Stomach (tissue), 4 donors: ENCODE measurements around the gene RAPH1.
"Not testable (repeated sequence)": the region's sequence is repeated elsewhere in the genome, so short reads cannot be mapped to it uniquely, and the experiment has no call there.

Experiments
- EP300 ChIP-seq: sonication (generic); formaldehyde crosslinking; IDR thresholded peaks from one replicate; pipeline ENCODE4 v1.6.1; 2017; ENCODE audit warnings: antibody characterized with exemption
- POLR2A ChIP-seq, 4 donors: fragments of 450-650 bp; IDR thresholded peaks; one replicate each; pipeline ENCODE4 v1.6.1; 2016; ENCODE audit warnings: antibody characterized with exemption in 4 of 4, control low read depth in 2 of 4, mild to moderate bottlenecking in 1 of 4, moderate library complexity in 1 of 4
- TF ChIP-seq, protein P1 (sequence below), 7 experiments: fragments of 450-650 bp in 4 of 7; fragments of 200-600 bp in 3 of 7; sonication (generic) in 3 of 7; IDR thresholded peaks; one replicate each; pipeline ENCODE4 v1.5.1; 2016 to 2019; ENCODE audit warnings: antibody characterized with exemption in 7 of 7, control low read depth in 2 of 7, mild to moderate bottlenecking in 1 of 7

DNA sequence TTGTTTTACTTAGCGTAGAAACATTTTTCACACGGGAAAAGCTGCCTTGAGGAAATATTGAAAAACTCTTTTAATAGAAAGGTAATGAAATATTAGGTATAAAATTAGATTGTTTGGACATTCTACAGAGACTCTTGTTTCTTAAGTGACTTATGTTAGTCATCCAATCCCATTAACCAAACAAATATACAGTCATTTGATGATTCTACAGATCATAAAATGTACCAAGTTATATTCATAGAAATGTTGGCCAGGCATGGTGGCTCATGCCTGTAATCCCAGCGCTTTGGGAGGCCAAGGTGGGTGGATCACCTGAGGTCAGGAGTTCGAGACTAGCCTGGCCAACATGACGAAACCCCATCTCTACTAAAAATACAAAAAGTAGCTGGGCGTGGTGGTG lies 146.9 kb downstream of the RAPH1 start:
- TF ChIP-seq, protein P1, sequence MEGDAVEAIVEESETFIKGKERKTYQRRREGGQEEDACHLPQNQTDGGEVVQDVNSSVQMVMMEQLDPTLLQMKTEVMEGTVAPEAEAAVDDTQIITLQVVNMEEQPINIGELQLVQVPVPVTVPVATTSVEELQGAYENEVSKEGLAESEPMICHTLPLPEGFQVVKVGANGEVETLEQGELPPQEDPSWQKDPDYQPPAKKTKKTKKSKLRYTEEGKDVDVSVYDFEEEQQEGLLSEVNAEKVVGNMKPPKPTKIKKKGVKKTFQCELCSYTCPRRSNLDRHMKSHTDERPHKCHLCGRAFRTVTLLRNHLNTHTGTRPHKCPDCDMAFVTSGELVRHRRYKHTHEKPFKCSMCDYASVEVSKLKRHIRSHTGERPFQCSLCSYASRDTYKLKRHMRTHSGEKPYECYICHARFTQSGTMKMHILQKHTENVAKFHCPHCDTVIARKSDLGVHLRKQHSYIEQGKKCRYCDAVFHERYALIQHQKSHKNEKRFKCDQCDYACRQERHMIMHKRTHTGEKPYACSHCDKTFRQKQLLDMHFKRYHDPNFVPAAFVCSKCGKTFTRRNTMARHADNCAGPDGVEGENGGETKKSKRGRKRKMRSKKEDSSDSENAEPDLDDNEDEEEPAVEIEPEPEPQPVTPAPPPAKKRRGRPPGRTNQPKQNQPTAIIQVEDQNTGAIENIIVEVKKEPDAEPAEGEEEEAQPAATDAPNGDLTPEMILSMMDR (IDR thresholded peaks at IDR 0.05): not testable (repeated sequence)
- not testable (repeated sequence) for TF ChIP-seq POLR2A (IDR thresholded peaks at IDR 0.05); EP300
